HCT116 (cell line): ENCODE measurements around the gene RPL37A.

Source experiments
- ATF3 ChIP-seq: IDR thresholded peaks from 2 replicates; pipeline ENCODE4 v1.6.1; 2012
- CEBPB ChIP-seq: IDR thresholded peaks from 2 replicates; pipeline ENCODE4 v1.6.1; 2012; ENCODE audit warnings: low read depth
- CTCF ChIP-seq, 3 experiments: fragments of 200-600 bp in 1 of 3; sonication (generic) in 1 of 3; IDR thresholded peaks in 2 of 3; conservative IDR thresholded peaks in 1 of 3; 2 replicates each; pipeline ENCODE4 v1.5.1; 2012 to 2017; ENCODE audit warnings: low read depth in 2 of 3, low read length in 2 of 3, antibody characterized with exemption in 1 of 3, borderline replicate concordance in 1 of 3, control low read depth in 1 of 3, mild to moderate bottlenecking in 1 of 3, mixed read lengths in 1 of 3, mixed run types in 1 of 3, moderate library complexity in 1 of 3; ENCODE audit not compliant: insufficient read depth in 1 of 3
- EZH2phosphoT487 ChIP-seq: fragments of 200-600 bp; IDR thresholded peaks from 2 replicates; pipeline ENCODE4 v1.6.1; 2018; ENCODE audit warnings: antibody characterized with exemption, borderline replicate concordance
- JUND ChIP-seq: IDR thresholded peaks from 2 replicates; pipeline ENCODE4 v1.6.1; 2012
- MAX ChIP-seq: IDR thresholded peaks from 2 replicates; pipeline ENCODE4 v1.6.1; 2012
- POLR2A ChIP-seq: IDR thresholded peaks from 2 replicates; pipeline ENCODE4 v1.7.0; 2011; ENCODE audit warnings: borderline replicate concordance; ENCODE audit not compliant: insufficient read depth, insufficient read length; ENCODE audit errors: extremely low read depth
- YY1 ChIP-seq: IDR thresholded peaks from 2 replicates; pipeline ENCODE4 v1.6.1; 2011; ENCODE audit warnings: low read length, low read depth, moderate library complexity, mild to moderate bottlenecking; ENCODE audit not compliant: insufficient replicate concordance; ENCODE audit errors: extremely low read depth
- ZNF274 ChIP-seq: fragments of 200-500 bp; sonication (Bioruptor generic); IDR thresholded peaks from 2 replicates; pipeline ENCODE4 v1.6.1; 2014; ENCODE audit warnings: mild to moderate bottlenecking, low read depth, low read length, inconsistent platforms

GRCh38 chr2:216467845-216468244, 30.8 kb upstream of the RPL37A start:
- TF ChIP-seq ZNF274: no peak
- no peak for TF ChIP-seq ATF3
- TF ChIP-seq CTCF (IDR thresholded peaks at IDR 0.05 in 2 of 3, conservative IDR thresholded peaks at IDR 0.05 in 1 of 3; ENCODE audit: borderline replicate concordance in 1 of 3, insufficient read depth in 1 of 3, low read depth in 2 of 3, low read length in 2 of 3): no peak
- TF ChIP-seq CEBPB: no peak
- no peak for TF ChIP-seq JUND
- TF ChIP-seq POLR2A: no peak
- no peak for TF ChIP-seq MAX
- no peak for TF ChIP-seq EZH2phosphoT487
- TF ChIP-seq YY1: no peak
